ENCODE data around the gene ATP11C.

- TF ChIP-seq POLR2AphosphoS5 (IDR thresholded peaks at IDR 0.05; ENCODE audit: low read depth, low read length) (no peak), SP1 (IDR thresholded peaks at IDR 0.05; ENCODE audit: low read depth) (no peak)
Observed at GRCh38 chrX:139804482-139804881, 128.4 kb downstream of the ATP11C start.

All from HCT116 (cell line).